DOHH2 (cell line): ENCODE measurements around the gene PARPBP.
"Not testable (repeated sequence)": the region's sequence is repeated elsewhere in the genome, so short reads cannot be mapped to it uniquely, and the experiment has no call there.

Source experiments
- EZH2phosphoT487 ChIP-seq: fragments of 200-600 bp; sonication (generic); IDR thresholded peaks from 2 replicates; pipeline ENCODE4 v1.6.1; 2017; ENCODE audit warnings: borderline replicate concordance, mild to moderate bottlenecking, antibody characterized with exemption, low read length, moderate library complexity, mixed read lengths
- TF ChIP-seq, protein P1 (sequence below): fragments of 200-600 bp; sonication (generic); IDR thresholded peaks from one replicate; pipeline ENCODE4 v1.5.1; 2014; ENCODE audit warnings: antibody characterized with exemption, mild to moderate bottlenecking, low read depth, low read length; ENCODE audit not compliant: poor library complexity, severe bottlenecking

DNA sequence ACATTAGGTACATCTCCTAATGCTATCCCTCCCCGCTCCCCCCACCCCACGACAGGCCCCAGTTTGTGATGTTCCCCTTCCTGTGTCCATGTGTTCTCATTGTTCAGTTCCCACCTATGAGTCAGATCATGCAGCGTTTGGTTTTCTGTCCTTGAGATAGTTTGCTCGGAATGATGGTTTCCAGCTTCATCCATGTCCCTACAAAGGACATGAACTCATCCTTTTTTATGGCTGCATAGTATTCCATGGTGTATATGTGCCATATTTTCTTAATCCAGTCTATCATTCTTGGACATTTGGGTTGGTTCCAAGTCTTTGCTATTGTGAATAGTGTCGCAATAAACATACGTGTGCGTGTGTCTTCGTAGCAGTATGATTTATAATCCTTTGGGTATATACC lies 17.6 kb downstream of the PARPBP start:
- TF ChIP-seq, protein P1, sequence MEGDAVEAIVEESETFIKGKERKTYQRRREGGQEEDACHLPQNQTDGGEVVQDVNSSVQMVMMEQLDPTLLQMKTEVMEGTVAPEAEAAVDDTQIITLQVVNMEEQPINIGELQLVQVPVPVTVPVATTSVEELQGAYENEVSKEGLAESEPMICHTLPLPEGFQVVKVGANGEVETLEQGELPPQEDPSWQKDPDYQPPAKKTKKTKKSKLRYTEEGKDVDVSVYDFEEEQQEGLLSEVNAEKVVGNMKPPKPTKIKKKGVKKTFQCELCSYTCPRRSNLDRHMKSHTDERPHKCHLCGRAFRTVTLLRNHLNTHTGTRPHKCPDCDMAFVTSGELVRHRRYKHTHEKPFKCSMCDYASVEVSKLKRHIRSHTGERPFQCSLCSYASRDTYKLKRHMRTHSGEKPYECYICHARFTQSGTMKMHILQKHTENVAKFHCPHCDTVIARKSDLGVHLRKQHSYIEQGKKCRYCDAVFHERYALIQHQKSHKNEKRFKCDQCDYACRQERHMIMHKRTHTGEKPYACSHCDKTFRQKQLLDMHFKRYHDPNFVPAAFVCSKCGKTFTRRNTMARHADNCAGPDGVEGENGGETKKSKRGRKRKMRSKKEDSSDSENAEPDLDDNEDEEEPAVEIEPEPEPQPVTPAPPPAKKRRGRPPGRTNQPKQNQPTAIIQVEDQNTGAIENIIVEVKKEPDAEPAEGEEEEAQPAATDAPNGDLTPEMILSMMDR = not testable (repeated sequence)
- not testable (repeated sequence) for TF ChIP-seq EZH2phosphoT487
